ENCODE results near the gene GGACT. TPM values are rescaled to one million over a fixed set of nuclear protein-coding genes. Genes with fewer than 3 reads are reported as not detected.

GGACT gene
- total RNA-seq, 2 donors from 2014 or later = 4.9 to 17.8 TPM

GRCh38 chr13:100604918-100605710, 16.5 kb upstream of the GGACT start:
- 67 to 74% methylated on average over 5 of the region's 5 CpGs for WGBS, 2 donors
- intact Hi-C loops (cut with DNase I) = no loop called here
- no peak overlapping the region for H3K4me3 ChIP-seq
- no peaks in the 10 kb centered on the region for H3K9me3 ChIP-seq
- no peaks in the 10 kb centered on the region for H3K4me1 ChIP-seq
- no peaks in the 10 kb centered on the region for H3K27me3 ChIP-seq
- TF ChIP-seq CTCF (IDR thresholded peaks at IDR 0.05) (no peak), POLR2A (IDR thresholded peaks at IDR 0.05) (no peak)
- no peaks in the 10 kb centered on the region for H3K36me3 ChIP-seq (replicated peaks in 1 of 2; ENCODE audit: insufficient read depth in 1 of 2, low read depth in 2 of 2)
- no peak for ATAC-seq
- no peak overlapping the region for H3K27ac ChIP-seq
- DNase-seq = no peak

GRCh38 chr13:100602493-100603111, 14.0 kb upstream of the GGACT start:
- no peak overlapping the region for H3K27ac ChIP-seq
- no peaks in the 10 kb centered on the region for H3K4me1 ChIP-seq
- ATAC-seq (no peak), DNase-seq (no peak)
- intact Hi-C loops (cut with DNase I) = no loop called here
- H3K27me3 ChIP-seq = no peaks in the 10 kb centered on the region
- H3K36me3 ChIP-seq (replicated peaks in 1 of 2; ENCODE audit: insufficient read depth in 1 of 2, low read depth in 2 of 2) = no peaks in the 10 kb centered on the region
- no peaks in the 10 kb centered on the region for H3K9me3 ChIP-seq
- H3K4me3 ChIP-seq = no peak overlapping the region
- WGBS, 2 donors = 80 to 82% methylated on average over 8 of the region's 8 CpGs
- TF ChIP-seq CTCF (IDR thresholded peaks at IDR 0.05) (no peak), POLR2A (IDR thresholded peaks at IDR 0.05) (no peak)

- TF ChIP-seq POLR2A (IDR thresholded peaks at IDR 0.05) (no peak), CTCF (IDR thresholded peaks at IDR 0.05) (no peak)
- ATAC-seq = no peak
- no peak overlapping the region for H3K27ac ChIP-seq
- H3K4me1 ChIP-seq = no peaks in the 10 kb centered on the region
- no peaks in the 10 kb centered on the region for H3K9me3 ChIP-seq
- no peak overlapping the region for H3K4me3 ChIP-seq
- H3K36me3 ChIP-seq (replicated peaks in 1 of 2; ENCODE audit: insufficient read depth in 1 of 2, low read depth in 2 of 2) = no peaks in the 10 kb centered on the region
- 87 to 92% methylated on average over 7 of the region's 7 CpGs for WGBS, 2 donors
- no peak for DNase-seq
- intact Hi-C loops (cut with DNase I) = no loop called here
- H3K27me3 ChIP-seq = no peaks in the 10 kb centered on the region
Observed at GRCh38 chr13:100601716-100602115, 13.1 kb upstream of the GGACT start.

GRCh38 chr13:100600915-100601314, 12.3 kb upstream of the GGACT start:
- H3K27me3 ChIP-seq = no peaks in the 10 kb centered on the region
- TF ChIP-seq CTCF (IDR thresholded peaks at IDR 0.05) = no peak
- no peaks in the 10 kb centered on the region for H3K4me1 ChIP-seq
- no peak overlapping the region for H3K4me3 ChIP-seq
- 26 to 34% methylated on average over 6 of the region's 6 CpGs for WGBS, 2 donors
- intact Hi-C loops (cut with DNase I) = no loop called here
- peak; percentile 20 to 57 (median 35) for DNase-seq
- no peaks in the 10 kb centered on the region for H3K36me3 ChIP-seq (replicated peaks in 1 of 2; ENCODE audit: insufficient read depth in 1 of 2, low read depth in 2 of 2)
- H3K27ac ChIP-seq = no peak overlapping the region
- peak; percentile 53 for ATAC-seq
- H3K9me3 ChIP-seq = no peaks in the 10 kb centered on the region

Measured in body of pancreas (tissue), 4 donors.